Prostate gland (tissue), 2 donors: Measurements from ENCODE around the gene IP6K1.

Experiments
- POLR2A ChIP-seq: fragments of 450-650 bp; IDR thresholded peaks from one replicate; pipeline ENCODE4 v1.6.1; 2016; ENCODE audit warnings: antibody characterized with exemption, mild to moderate bottlenecking
- POLR2AphosphoS5 ChIP-seq: sonication (generic); formaldehyde crosslinking; IDR thresholded peaks from one replicate; pipeline ENCODE4 v1.6.1; 2017; ENCODE audit warnings: antibody characterized with exemption
- TF ChIP-seq, protein P1 (sequence below), 4 experiments: fragments of 200-600 bp in 2 of 4; fragments of 450-650 bp in 2 of 4; sonication (generic) in 2 of 4; IDR thresholded peaks; 1 replicate in 3 of 4; 2 replicates in 1 of 4; pipeline ENCODE4 v1.5.1; 2016 to 2019; ENCODE audit warnings: antibody characterized with exemption in 4 of 4, mild to moderate bottlenecking in 2 of 4, moderate library complexity in 2 of 4

DNA sequence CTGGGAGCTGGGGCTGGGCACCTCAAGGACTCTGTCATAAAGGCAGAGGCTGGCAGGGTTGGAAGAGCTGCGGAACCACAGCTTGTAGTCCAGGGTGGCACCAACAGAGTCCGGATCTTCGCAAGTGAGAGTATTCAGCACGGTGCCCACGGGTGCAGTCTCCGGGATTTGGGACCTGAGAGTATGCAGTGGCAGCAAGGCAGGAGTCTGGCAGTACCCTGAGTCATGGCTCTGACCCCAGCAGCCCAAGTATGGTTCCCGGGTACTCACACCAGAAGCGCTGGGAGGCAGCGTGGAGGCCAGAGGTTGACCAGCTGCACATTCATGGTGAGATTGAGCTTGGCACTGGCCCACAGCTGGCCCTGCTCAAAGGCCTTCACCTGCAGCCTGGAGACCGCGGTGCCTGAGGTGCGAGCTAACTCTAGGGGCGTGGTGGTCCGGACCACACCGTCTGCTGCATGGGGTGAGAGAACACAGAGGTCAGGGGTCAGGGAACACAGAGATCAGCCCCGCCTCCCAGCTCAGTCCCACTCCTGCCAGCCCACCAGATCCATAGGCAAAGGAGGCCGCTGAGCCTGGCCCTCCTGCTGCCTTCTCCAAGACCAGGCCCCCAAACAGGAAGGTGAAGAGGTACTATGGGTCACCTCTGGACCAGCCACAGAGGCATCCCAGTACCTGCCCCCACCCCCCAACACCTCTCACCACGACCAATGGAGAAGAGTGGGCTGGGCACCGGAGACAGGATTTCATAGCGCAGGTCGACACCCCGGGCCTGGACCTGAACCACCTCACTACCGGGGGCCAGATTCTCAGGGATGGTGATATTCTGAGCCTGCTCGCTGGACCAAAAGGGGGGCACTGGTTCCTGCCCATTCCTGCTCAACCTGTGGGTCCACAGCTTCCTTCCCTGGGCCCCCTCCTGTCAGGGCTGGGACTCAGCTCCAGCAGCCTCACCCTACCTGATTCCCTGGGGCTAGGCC, 8.9 kb upstream of the IP6K1 start:
- TF ChIP-seq, protein P1, sequence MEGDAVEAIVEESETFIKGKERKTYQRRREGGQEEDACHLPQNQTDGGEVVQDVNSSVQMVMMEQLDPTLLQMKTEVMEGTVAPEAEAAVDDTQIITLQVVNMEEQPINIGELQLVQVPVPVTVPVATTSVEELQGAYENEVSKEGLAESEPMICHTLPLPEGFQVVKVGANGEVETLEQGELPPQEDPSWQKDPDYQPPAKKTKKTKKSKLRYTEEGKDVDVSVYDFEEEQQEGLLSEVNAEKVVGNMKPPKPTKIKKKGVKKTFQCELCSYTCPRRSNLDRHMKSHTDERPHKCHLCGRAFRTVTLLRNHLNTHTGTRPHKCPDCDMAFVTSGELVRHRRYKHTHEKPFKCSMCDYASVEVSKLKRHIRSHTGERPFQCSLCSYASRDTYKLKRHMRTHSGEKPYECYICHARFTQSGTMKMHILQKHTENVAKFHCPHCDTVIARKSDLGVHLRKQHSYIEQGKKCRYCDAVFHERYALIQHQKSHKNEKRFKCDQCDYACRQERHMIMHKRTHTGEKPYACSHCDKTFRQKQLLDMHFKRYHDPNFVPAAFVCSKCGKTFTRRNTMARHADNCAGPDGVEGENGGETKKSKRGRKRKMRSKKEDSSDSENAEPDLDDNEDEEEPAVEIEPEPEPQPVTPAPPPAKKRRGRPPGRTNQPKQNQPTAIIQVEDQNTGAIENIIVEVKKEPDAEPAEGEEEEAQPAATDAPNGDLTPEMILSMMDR (IDR thresholded peaks at IDR 0.05), result no peak
- no peak for TF ChIP-seq POLR2AphosphoS5
- no peak for TF ChIP-seq POLR2A
